ENCODE data around the gene AEN.
A peak's percentile ranks its signal among the peaks of the same experiment; 100 is the strongest.

AEN gene

GRCh38 chr15:88649753-88650551, 28.8 kb downstream of the AEN start:
- DNase-seq (ENCODE audit: low spot score) = no peak

GRCh38 chr15:88650556-88650955, 29.4 kb downstream of the AEN start:
- DNase-seq (ENCODE audit: low spot score) = no peak

- no peak for DNase-seq (ENCODE audit: low spot score)
These were observed 30.1 kb downstream of the AEN start for GRCh38 chr15:88651136-88651732.

GRCh38 chr15:88651971-88652370, 30.8 kb downstream of the AEN start:
- no peak for DNase-seq (ENCODE audit: low spot score)

- DNase-seq (ENCODE audit: low spot score) = no peak
These were observed 31.5 kb downstream of the AEN start for GRCh38 chr15:88652456-88653199.

GRCh38 chr15:88653200-88654064, 32.3 kb downstream of the AEN start:
- no peak for DNase-seq (ENCODE audit: low spot score)

GRCh38 chr15:88654430-88655102, 33.4 kb downstream of the AEN start:
- DNase-seq (ENCODE audit: low spot score) = no peak

GRCh38 chr15:88655103-88655553, 34.0 kb downstream of the AEN start:
- no peak for DNase-seq (ENCODE audit: low spot score)

GRCh38 chr15:88655800-88656488, 34.8 kb downstream of the AEN start:
- DNase-seq (ENCODE audit: low spot score) = peak; percentile 40

GRCh38 chr15:88656760-88657221, 35.7 kb downstream of the AEN start:
- no peak for DNase-seq (ENCODE audit: low spot score)

GRCh38 chr15:88657326-88658069, 36.4 kb downstream of the AEN start:
- DNase-seq (ENCODE audit: low spot score) = no peak

- no peak for DNase-seq (ENCODE audit: low spot score)
These were observed 37.2 kb downstream of the AEN start for GRCh38 chr15:88658070-88658965.

GRCh38 chr15:88658972-88659931, 38.1 kb downstream of the AEN start:
- DNase-seq (ENCODE audit: low spot score) = no peak

GRCh38 chr15:88661041-88661700, 40.0 kb downstream of the AEN start:
- no peak for DNase-seq (ENCODE audit: low spot score)

- no peak for DNase-seq (ENCODE audit: low spot score)
These were observed 40.8 kb downstream of the AEN start for GRCh38 chr15:88661761-88662556.

- DNase-seq (ENCODE audit: low spot score) = no peak
These were observed 42.0 kb downstream of the AEN start for GRCh38 chr15:88663141-88663621.

Data from CD4-positive, alpha-beta T cell treated with Interleukin-6 at 100 ng/mL for 8 hours (primary cell).